Left renal cortex interstitium (tissue), 4 donors: ENCODE results near the gene RBM12. TPM values are rescaled to one million over a fixed set of nuclear protein-coding genes. Genes with fewer than 3 reads are reported as not detected.

Experiments
- DNase-seq, 4 donors: peaks; one replicate each; pipeline ENCODE4 v3.0.0-alpha.2; 2013; ENCODE audit warnings: low read depth in 4 of 4, low spot score in 2 of 4, missing footprints in 1 of 4
- polyA plus RNA-seq, 4 donors: library from polyadenylated mRNA; unstranded; fragments of 120-200 nt; gene quantifications; one replicate each; pipeline ENCODE4 v1.2.1, GENCODE V29; 2013; ENCODE audit not compliant: insufficient read length in 4 of 4

RBM12 gene
- polyA plus RNA-seq, 4 donors = 88.0 to 108 (median 97.7) TPM

DNA sequence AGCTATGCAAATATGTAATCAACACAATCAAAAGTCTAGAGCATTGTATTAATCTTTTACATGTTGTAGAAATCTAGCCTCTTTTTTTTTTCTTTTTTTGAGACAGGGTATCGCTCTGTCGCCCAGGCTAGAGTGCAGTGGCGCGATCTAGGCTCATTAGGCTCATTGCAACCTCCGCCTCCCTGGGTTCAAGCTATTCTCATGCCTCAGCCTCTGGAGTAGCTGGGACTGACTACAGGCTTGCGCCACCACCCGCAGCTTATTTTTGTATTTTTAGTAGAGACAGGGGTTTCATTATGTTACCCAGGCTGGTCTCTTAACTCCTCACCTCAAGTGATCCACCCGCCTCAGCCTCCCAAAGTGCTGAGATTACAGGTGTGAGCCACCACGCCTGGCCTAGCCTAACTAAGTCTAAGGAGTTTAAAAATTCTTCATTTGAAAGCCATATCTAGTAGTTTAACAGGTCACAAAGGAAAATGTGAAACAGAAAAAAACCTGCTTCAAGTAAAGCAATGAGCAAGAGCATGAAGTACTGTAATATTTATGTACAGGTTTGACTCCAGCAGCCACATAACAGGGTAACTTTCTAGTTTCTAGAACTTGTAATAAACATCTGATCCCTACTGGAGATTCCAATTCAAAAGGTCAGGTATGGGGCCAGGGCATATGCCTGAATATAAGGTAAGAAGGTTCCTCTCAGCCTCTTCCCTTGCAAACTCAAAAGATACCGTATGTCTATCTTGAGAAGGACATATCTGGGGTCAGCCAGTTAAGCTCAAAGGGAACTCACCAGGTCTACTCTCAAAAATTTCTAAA, 4.4 kb downstream of the RBM12 start:
- no peak for DNase-seq

DNA sequence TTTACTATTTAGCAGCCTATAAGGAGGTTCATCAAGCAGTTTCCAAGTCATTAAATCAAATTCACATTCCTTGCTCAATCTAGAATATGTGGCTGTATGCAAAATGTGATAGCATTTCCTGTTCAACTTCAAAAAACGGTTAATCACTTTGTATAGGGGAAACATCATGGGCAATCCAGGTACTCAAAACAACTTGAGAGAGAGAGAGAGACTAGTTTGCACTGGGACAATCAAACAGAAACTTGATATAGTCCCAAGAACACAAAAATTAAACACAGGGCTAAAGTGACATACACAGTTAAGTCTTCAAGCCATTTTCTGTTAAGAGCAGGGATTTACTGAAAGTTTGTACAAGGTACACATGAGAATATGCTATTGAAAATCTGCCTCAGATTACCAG, 7.4 kb downstream of the RBM12 start:
- no peak for DNase-seq

- no peak for DNase-seq
Observed at GRCh38 chr20:35654415-35654814, 10.3 kb downstream of the RBM12 start.

- no peak for DNase-seq
Observed at GRCh38 chr20:35653893-35654292, 10.8 kb downstream of the RBM12 start.

DNA sequence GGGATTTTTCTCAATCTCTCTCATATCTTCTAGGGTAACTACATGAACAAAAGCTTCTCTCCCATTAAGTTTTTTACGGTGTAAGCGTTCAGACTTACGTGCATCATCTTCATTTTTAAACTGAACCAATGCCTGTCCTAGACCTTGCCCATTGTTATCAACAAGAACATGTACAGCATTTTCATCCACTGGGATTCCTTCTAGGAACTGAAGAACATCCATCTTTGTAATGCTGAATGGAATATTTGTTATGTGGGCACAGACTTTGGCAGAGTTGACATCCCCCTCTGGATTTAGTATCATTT, 11.3 kb downstream of the RBM12 start:
- DNase-seq = no peak

- DNase-seq = no peak
Observed at GRCh38 chr20:35652641-35653429, 11.9 kb downstream of the RBM12 start.

DNA sequence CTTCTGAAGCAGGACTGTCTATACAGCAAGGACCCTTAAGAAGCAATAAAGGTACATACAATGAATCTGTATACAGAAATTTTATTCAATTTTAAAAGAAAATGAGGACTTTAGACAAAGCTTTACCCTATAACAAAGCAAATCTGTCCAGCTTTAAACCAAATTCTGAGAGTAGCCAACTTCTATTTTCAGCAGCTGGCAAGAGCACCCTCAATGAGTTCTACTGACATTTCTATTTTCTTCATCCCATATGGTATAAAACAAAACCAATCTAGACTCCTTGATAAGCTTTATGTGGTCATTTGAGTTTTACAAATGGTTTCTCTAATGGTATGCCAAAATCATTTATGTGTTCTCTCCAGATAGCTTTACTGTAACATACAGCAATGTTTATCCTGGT, 12.7 kb downstream of the RBM12 start:
- no peak for DNase-seq

DNA sequence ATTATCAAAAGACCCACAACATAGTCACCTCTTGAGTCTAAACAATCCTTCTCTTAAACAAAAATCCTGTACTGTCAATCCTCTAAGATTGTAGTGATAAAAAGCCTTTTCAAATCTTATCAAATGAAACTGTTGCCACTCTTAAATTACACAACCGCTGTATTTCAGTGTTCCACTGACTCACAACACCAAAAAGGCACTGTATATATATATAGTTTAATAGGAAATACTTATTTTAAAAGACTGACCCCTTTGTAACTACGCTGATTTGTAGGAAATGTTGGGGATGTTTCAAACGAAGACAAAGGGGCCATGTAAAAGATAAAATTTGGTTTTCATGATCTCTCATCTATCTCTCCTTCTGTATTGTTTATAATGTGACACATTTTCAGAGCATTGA, 14.1 kb downstream of the RBM12 start:
- no peak for DNase-seq

GRCh38 chr20:35648836-35649235, 15.9 kb downstream of the RBM12 start:
- DNase-seq = no peak

- DNase-seq = no peak
Observed at GRCh38 chr20:35644806-35645205, 19.9 kb downstream of the RBM12 start.

DNA sequence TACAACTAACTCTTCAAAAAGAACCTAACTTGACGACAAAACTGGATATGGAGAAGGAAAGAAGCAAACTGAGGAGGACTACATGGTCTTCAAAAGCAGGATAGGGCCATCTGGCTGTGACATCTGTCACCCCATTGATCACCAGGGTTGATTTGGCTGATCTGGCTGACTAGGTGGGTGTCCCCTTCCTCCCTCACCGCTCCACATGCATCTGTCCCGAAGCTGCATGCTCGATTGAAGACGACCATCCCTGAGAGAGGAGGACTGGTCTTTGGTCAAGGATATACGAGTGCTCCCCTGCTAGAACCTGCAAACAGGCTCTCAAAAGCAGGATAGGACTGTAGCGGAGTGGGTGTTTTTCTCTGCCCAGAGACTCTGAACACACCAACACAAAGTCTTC, 21.7 kb downstream of the RBM12 start:
- no peak for DNase-seq

DNA sequence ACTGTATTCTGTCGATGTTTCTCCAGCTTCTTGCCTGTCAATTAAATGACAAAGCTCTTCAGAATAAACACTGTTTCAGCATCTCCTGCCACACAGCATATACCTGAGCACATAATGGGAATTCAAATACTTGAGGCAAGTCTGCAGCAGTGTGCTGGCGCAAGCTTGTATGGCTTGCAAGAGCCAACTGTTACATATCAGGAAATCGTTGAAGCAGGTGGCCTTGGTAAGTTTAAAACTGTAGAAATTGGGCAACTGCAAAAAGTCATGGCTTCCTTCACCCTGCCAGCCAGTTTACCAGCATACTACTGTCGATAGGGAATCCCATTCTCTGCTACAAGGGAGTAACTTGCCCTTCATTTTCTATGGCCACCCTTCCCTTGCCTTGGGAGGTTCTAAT, 23.0 kb downstream of the RBM12 start:
- DNase-seq = no peak

GRCh38 chr20:35640724-35641123, 24.0 kb downstream of the RBM12 start:
- no peak for DNase-seq

- no peak for DNase-seq
Observed at GRCh38 chr20:35638751-35639150, 25.9 kb downstream of the RBM12 start.

DNA sequence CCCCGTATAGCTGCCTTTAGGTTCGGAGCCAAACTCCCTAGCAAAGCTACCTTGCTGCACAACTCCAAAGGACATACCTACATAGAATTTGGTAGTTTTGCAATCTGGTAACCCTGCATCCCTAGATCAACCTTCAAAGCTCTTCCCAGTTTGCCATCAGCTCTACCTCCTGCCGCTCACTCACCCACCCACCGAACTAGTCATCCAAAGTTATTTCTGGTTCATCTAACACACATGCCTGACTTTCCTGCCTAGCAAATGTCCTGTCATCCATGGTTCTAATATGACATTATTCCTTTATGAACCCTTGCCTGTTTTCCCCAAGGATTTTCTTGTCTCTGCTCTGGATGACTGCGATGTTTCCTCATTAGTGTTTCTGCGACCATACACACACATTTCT, 27.4 kb downstream of the RBM12 start:
- DNase-seq = no peak

DNA sequence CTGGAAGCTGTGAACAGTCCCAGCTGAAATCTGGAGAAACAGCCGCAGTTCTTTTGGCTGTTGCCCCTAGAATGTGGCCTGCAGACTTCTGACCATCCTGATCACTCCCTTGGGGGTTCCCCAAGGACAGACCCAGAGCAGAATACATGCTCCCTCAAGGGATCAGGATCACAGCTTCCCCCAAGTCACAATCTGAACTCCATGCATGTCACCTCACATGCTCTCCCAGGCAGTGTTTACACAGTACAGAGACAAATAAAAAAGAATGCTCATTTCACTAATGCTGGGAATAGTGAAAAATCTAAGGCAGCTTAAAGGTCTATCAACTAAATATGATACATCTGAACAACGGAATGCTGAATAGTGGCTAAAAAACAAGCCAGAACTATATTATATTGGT, 28.6 kb downstream of the RBM12 start:
- DNase-seq = no peak

GRCh38 chr20:35635652-35636051, 29.0 kb downstream of the RBM12 start:
- DNase-seq = no peak

DNA sequence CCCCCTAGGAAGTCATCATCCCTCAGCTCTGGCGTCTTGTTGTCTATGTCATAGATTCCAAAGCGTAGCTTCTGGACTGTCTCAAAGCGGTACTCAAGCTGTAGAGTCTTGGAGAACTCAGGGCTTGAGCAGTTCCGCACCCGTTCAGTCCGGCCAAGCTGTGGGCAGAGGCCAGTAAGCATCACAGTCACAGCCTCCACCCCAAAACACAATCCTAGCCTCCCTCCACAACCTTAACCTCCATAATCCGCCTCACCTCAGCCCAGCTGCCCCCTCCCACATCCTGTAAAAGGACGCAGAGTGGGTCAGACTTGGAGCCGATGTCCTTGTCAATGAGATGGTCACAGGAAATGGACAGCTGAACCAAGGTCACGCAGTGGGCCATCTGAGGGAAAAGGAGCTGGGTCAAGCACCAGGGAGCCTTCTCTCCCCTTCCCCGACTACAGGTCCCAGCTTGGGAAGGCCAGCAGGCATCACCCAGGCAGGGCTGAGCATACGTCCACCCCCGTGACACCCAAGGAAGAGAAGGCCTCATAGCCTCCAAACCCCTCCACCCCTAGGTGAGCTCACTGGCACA, 32.1 kb downstream of the RBM12 start:
- no peak for DNase-seq

DNA sequence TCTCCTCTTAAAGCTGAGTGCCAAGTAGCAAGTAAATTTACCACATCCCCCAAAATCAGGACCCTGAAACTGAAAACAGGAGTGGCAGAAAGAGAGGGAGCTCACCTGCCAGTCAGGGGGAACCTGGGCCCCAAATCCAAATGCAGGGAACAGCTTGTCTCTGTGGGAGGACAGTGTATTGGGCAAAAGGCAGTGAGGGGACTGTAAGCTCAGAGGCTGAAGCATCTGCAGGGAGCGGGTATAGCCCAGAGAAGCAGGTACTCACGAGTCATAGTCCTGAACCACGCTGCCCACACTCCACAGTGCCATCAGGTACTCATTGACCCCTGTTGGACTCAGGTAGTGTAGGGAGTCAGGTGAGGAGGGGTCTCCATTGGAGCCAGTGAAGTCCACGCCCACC, 34.1 kb downstream of the RBM12 start:
- no peak for DNase-seq

DNA sequence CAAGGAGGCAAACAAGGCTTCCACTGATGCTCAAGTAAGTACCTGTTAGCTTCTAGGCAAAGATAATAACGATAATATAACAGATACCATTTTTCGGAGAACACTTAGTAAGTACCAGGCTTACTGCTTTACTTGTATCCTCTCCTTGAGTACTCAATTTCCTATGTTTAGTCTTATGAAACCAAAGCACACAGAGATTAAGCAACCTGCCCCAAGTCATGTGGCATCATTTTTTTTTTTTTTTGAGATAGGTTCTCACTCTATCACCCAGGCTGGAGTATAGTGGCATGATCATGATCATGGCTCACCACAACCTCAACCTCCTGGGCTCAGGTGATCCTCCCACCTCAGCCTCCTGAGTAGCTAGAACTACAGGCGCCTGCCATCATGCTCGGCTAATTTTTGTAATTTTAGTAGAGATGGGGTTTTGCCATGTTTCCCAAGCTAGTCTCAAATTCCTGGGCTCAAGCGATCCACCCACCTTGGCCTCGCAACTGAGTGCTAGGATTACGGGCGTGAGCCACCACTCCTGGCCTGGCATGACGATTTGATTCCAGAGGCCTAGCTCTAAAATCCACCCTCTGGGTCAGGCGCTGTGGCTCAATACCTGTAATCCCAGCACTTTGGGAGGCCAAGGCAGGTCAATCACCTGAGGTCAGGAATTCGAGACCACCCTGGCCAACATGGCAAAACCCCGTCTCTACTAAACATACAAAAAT, 35.1 kb downstream of the RBM12 start:
- no peak for DNase-seq

DNA sequence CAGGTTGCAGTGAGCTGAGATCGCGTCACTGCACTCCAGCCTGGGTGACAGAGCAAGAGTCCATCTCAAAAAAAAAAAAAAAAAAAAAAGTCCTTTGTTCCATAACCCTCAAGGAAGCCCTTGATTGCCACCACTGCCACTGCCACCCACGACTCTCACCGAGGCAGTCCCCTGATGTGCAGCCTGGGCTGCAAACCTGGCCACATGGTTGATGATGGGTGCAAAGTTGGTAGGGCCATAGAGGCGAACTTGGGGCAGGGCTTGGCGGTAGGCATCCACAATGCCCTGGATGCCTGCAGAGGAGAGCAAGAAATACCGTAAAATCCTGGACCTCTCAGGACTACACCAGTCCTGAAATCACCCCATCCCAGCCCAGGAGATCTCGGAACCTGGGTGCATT, 37.6 kb downstream of the RBM12 start:
- DNase-seq = no peak
